Measurements from ENCODE around the gene C12orf60. TPM values are rescaled to one million over a fixed set of nuclear protein-coding genes. Genes with fewer than 3 reads are reported as not detected.

C12orf60 gene
- total RNA-seq, 1 experiment from 2014 or later, result 2.6 TPM

GRCh38 chr12:14842315-14842714, 38.8 kb downstream of the C12orf60 start:
- Mint-ChIP-seq H3K9me3 (ENCODE audit: unreplicated experiment) (no peaks in the 10 kb centered on the region), H3K4me1 (ENCODE audit: insufficient read depth, unreplicated experiment) (peaks cover 32% of the 10 kb centered on the region), H3K36me3 (ENCODE audit: insufficient read depth, unreplicated experiment) (no peaks in the 10 kb centered on the region), H3K4me3 (ENCODE audit: unreplicated experiment) (no peak overlapping the region), H3K27me3 (ENCODE audit: insufficient read depth, unreplicated experiment) (no peaks in the 10 kb centered on the region), H3K27ac (ENCODE audit: low read depth, unreplicated experiment) (peak overlapping the region; percentile 86)
- ChIA-PET CTCF (interaction anchor here (7.1 kb wide), 1 partner anchor 153 kb away, joined by 121 read pairs; no protein-coding TSS in a partner anchor), POLR2A (interaction anchor here (0.5 to 3.2 kb wide), 2 partner anchors 39 to 249 kb away, joined by 3 to 14 read pairs; partner anchors contain the start of genes C12orf60 and WBP11)
- no peak for TF ChIP-seq CTCF (IDR thresholded peaks at IDR 0.05; ENCODE audit: unreplicated experiment)
- no TSS peak for BruUV-seq (replicated peaks)
- intact Hi-C loops (cut with micrococcal nuclease), result loop anchor here (10.0 kb wide), 1 partner anchor 68 kb away; a partner anchor contains a TSS
- DNase-seq (ENCODE audit: unreplicated experiment), result no peak

DNA sequence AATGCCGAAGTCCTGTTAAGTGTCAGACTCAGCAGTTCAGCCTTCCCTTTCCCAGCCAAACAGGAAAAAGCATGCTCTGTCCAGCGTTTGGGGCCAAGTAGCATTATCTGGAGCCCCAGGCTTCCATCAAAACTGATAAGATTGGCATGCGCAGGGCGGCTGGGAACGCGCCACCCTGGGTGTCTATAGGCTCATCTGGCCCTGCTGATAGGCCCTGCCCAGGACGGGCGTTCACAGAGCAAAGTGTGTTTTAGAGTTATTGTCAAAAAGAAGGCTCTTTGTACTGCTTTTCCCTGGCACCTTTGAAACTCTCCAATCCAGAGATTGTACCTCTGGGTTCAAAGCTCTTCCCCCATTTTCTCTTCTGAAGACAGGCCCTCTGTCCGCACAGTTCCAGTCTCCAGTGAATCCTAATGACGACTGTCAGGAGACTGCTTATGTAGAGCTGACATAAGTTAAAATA, 40.0 kb downstream of the C12orf60 start, which contains the start of gene ART4:
Gene ART4 (minus strand): TSS at position 102 of the 463 bp plus-strand sequence. CDS start 413 bp downstream, outside the sequence.
- intact Hi-C loops (cut with micrococcal nuclease), result loop anchor here (10.0 kb wide), 1 partner anchor 69 kb away; a partner anchor contains a TSS
- Mint-ChIP-seq H3K9me3 (ENCODE audit: unreplicated experiment) (no peaks in the 10 kb centered on the region), H3K27me3 (ENCODE audit: insufficient read depth, unreplicated experiment) (no peaks in the 10 kb centered on the region), H3K27ac (ENCODE audit: low read depth, unreplicated experiment) (peak within 1 kb of the TSS; percentile 86), H3K4me1 (ENCODE audit: insufficient read depth, unreplicated experiment) (peaks cover 32% of the 10 kb centered on the region), H3K36me3 (ENCODE audit: insufficient read depth, unreplicated experiment) (no peaks in the 10 kb centered on the region), H3K4me3 (ENCODE audit: unreplicated experiment) (no peak within 1 kb of the TSS)
- POLR2A ChIA-PET, result no interaction called here
- CTCF ChIA-PET, result interaction anchor here (0.7 to 7.1 kb wide), 6 partner anchors 10 to 378 kb away, joined by 3 to 121 read pairs (median 6); partner anchors contain the start of gene RERG
- BruUV-seq (replicated peaks), result no TSS peak
- DNase-seq (ENCODE audit: unreplicated experiment), result no peak
- TF ChIP-seq CTCF (IDR thresholded peaks at IDR 0.05; ENCODE audit: unreplicated experiment), result no peak

DNA sequence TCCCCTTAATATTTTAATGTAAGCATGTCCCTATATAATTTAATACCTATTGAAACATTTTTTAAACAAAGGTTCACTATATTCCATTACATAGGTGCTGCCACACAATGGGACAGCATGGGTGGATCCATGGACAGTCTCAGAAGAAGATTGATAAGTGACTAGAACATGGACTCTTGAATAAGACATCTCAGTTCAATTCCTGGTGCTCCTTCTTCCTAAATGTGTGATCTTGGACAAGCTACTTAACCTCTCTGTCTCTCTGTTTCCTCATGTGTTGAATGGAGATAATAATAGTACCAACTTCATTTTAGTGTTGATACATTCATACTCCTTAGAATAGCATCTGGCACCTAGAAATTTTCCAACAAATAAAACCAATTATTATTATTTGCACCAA, 40.9 kb downstream of the C12orf60 start:
- Mint-ChIP-seq H3K27me3 (ENCODE audit: insufficient read depth, unreplicated experiment) (no peaks in the 10 kb centered on the region), H3K4me3 (ENCODE audit: unreplicated experiment) (no peak overlapping the region)
- POLR2A ChIA-PET, result interaction anchor here (0.8 to 1.0 kb wide), 2 partner anchors 10 to 153 kb away, joined by 3 read pairs; no protein-coding TSS in a partner anchor

More for the DNA sequence above, 40.9 kb downstream of the C12orf60 start:
- Mint-ChIP-seq H3K27ac (ENCODE audit: low read depth, unreplicated experiment) (no peak overlapping the region), H3K9me3 (ENCODE audit: unreplicated experiment) (no peaks in the 10 kb centered on the region), H3K4me1 (ENCODE audit: insufficient read depth, unreplicated experiment) (peaks cover 26% of the 10 kb centered on the region), H3K36me3 (ENCODE audit: insufficient read depth, unreplicated experiment) (no peaks in the 10 kb centered on the region)
- intact Hi-C loops (cut with micrococcal nuclease), result loop anchor here (2.0 to 10.0 kb wide), 3 partner anchors 70 to 678 kb away; a partner anchor contains a TSS
- no TSS peak for BruUV-seq (replicated peaks)
- no peak for TF ChIP-seq CTCF (IDR thresholded peaks at IDR 0.05; ENCODE audit: unreplicated experiment)
- CTCF ChIA-PET, result interaction anchor here (0.6 to 7.1 kb wide), 6 partner anchors 16 to 306 kb away, joined by 4 to 121 read pairs (median 6); no protein-coding TSS in a partner anchor
- no peak for DNase-seq (ENCODE audit: unreplicated experiment)

All from MCF 10A (cell line).